ENCODE data around the gene MS4A7.

DNA sequence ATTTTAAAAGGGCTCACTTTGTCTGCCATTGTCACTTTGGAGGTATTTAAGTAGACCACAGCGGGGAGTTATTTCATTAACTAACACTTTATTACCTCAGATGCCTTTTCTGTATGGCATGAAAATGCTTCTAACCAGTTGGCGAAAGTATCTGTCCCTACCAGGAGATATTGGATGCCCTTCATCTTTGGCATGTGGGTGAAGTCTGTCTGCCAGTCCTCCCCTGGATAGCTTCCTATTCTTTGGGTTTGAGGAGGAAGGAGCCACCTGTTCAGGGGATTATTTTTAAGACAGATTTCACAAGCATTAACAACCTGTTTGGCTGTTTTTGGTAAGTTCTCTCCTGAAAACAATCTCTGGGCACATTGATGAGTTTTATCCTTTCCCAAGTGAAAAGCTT lies 34.2 kb upstream of the MS4A7 start:
- TF ChIP-seq, protein P1, sequence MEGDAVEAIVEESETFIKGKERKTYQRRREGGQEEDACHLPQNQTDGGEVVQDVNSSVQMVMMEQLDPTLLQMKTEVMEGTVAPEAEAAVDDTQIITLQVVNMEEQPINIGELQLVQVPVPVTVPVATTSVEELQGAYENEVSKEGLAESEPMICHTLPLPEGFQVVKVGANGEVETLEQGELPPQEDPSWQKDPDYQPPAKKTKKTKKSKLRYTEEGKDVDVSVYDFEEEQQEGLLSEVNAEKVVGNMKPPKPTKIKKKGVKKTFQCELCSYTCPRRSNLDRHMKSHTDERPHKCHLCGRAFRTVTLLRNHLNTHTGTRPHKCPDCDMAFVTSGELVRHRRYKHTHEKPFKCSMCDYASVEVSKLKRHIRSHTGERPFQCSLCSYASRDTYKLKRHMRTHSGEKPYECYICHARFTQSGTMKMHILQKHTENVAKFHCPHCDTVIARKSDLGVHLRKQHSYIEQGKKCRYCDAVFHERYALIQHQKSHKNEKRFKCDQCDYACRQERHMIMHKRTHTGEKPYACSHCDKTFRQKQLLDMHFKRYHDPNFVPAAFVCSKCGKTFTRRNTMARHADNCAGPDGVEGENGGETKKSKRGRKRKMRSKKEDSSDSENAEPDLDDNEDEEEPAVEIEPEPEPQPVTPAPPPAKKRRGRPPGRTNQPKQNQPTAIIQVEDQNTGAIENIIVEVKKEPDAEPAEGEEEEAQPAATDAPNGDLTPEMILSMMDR (IDR thresholded peaks at IDR 0.05 in 4 of 5, conservative IDR thresholded peaks at IDR 0.05 in 1 of 5): no peak
- TF ChIP-seq POLR2A (IDR thresholded peaks at IDR 0.05): no peak

Data from gastrocnemius medialis (tissue), 4 donors.